Peyer's patch (tissue), 4 donors: ENCODE data around the gene SOX18.

Experiments used
- POLR2A ChIP-seq, 2 donors: fragments of 450-650 bp; IDR thresholded peaks; one replicate each; pipeline ENCODE4 v1.5.1; 2017; ENCODE audit warnings: antibody characterized with exemption in 2 of 2, mild to moderate bottlenecking in 2 of 2, moderate library complexity in 2 of 2
- TF ChIP-seq, protein P1 (sequence below), 6 experiments: fragments of 450-650 bp in 4 of 6; fragments of 200-600 bp in 2 of 6; sonication (generic) in 1 of 6; IDR thresholded peaks; one replicate each; pipeline ENCODE4 v1.5.1; 2017 to 2019; ENCODE audit warnings: antibody characterized with exemption in 6 of 6, mild to moderate bottlenecking in 3 of 6, moderate library complexity in 1 of 6

DNA sequence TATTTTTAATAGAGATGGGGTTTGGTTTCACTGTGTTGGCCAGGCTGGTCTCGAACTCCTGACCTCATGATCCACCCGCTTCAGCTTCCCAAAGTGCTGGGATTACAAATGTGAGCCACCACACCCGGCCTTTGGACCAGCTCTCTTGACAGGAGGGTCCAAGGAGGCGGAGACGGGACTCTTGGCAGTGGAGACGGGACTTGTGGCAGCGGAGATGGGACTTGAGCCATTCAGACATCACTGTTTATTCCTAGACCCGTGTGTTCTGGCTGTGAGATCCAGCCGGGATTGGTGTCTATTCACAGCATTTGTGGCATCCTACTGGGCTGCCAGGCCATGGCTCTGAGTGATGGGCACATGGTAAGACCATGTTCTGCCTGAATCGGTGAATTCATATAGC lies 42.9 kb downstream of the SOX18 start:
- TF ChIP-seq POLR2A (IDR thresholded peaks at IDR 0.05), result no peak
- TF ChIP-seq, protein P1, sequence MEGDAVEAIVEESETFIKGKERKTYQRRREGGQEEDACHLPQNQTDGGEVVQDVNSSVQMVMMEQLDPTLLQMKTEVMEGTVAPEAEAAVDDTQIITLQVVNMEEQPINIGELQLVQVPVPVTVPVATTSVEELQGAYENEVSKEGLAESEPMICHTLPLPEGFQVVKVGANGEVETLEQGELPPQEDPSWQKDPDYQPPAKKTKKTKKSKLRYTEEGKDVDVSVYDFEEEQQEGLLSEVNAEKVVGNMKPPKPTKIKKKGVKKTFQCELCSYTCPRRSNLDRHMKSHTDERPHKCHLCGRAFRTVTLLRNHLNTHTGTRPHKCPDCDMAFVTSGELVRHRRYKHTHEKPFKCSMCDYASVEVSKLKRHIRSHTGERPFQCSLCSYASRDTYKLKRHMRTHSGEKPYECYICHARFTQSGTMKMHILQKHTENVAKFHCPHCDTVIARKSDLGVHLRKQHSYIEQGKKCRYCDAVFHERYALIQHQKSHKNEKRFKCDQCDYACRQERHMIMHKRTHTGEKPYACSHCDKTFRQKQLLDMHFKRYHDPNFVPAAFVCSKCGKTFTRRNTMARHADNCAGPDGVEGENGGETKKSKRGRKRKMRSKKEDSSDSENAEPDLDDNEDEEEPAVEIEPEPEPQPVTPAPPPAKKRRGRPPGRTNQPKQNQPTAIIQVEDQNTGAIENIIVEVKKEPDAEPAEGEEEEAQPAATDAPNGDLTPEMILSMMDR (IDR thresholded peaks at IDR 0.05), result no peak
